GM18868 (cell line): ENCODE measurements around the gene TESK1.
A peak's percentile ranks its signal among the peaks of the same experiment; 100 is the strongest.
"Not testable (repeated sequence)": the region's sequence is repeated elsewhere in the genome, so short reads cannot be mapped to it uniquely, and the experiment has no call there.

Experiments used
- ATAC-seq: cut with Tn5 transposase; IDR thresholded peaks from one replicate; pipeline ENCODE4 v1.9.1; 2021; ENCODE audit warnings: mild to moderate bottlenecking, moderate library complexity; ENCODE audit not compliant: unreplicated experiment

Gene TESK1

GRCh38 chr9:35612843-35613242 is 7.8 kb downstream of the TESK1 start:
- ATAC-seq = no peak

- ATAC-seq = no peak
Measured at GRCh38 chr9:35615981-35616680, 11.1 kb downstream of the TESK1 start.

DNA sequence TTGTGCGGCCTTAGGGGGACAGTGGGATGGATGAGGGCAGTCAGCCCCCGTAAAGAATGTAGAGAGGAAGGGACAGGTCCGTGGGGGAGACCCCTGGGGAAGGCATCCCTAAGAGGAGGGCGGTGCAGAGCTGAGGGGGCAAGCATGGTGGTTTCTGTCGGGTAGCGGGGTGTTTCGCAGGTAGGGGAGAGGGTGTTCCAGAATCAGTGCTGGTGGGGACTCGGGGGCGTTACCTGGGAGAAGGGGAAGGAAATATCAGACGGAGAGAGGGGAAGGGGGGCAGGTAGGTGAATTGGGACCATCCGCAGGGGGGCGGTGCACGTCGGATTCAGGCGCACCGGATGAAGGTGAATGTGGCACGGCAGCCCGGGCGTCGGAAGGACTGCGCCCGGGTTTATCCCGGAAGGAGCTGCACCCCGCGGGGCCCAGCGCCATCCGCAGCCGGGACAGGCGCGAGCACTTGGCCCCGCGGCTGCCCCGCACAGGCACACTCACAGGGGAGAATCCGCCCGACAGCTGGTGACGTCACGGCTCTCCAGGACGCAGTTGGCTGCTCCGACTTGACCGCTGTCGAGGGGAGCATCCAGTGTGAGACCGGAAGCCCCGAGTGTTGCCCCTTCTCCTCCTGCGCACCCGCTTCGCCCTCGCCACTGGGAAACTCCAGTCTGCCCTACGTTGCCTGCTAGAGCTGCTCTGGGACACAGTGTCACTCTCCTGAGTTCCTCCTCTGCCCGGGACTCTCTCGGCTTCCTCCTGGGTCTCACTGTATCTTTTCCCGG is 11.8 kb downstream of the TESK1 start:
- peak; percentile 38 for ATAC-seq

GRCh38 chr9:35617548-35617947 is 12.5 kb downstream of the TESK1 start:
- no peak for ATAC-seq

GRCh38 chr9:35618325-35618727 is 13.3 kb downstream of the TESK1 start, which contains the start of gene CD72:
TSS of gene CD72 (minus strand) at chr9:35618413. CDS start at chr9:35618303, 110 bp downstream.
- no peak for ATAC-seq

GRCh38 chr9:35618854-35619799 is 14.1 kb downstream of the TESK1 start:
- ATAC-seq = peak; percentile 62

GRCh38 chr9:35619800-35620158 is 14.7 kb downstream of the TESK1 start:
- peak; percentile 50 for ATAC-seq

- no peak for ATAC-seq
Measured at GRCh38 chr9:35627575-35627974, 22.5 kb downstream of the TESK1 start.

DNA sequence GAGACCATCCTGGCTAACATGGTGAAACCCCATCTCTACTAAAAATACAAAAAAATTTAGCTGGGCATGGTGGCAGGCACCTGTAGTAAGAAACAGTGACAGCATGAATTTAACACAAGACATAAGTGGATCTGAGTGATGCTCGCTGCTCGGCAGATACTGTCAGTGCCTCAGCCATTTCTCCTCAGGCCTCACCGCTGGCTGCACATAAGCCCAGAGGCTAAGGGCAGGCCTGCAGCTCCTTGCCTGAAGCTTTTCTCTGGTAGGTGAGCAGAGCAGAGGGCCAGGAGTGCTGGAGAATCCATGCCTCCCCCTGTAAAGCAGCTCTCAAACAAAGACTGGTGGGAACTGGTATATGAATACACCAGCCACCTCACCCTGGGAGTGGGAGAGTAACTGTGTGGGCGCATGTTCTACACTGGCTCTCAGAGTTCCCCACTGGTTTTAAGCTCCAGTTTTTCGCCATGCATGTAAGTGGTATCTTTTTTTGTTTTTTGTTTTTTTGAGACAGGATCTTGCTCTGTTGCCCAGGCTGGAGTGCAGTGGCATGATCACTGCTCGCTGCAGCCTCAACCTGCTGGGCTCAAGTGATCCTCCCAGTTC is 23.4 kb downstream of the TESK1 start:
- ATAC-seq = no peak

DNA sequence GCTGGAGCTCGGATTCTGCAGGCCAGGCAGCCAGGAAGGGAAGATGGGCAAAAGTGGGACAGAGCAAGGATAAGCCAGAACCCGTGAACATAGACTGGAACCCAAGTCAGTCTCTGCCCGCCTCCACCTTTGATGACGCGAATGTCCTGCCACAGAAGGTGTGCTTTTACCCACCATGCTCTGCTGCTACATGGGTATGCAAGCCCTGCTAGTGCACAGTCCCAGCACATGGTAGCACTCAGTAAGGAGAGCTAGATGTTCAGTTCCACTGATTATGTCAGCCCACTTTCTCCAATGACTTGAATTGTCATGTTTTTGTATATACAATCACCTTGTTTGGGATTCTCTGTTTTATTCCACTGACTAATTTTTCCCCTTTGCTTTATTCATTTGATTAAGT is 24.5 kb downstream of the TESK1 start:
- no peak for ATAC-seq

- ATAC-seq = no peak
Measured at GRCh38 chr9:35635730-35636129, 30.7 kb downstream of the TESK1 start.

DNA sequence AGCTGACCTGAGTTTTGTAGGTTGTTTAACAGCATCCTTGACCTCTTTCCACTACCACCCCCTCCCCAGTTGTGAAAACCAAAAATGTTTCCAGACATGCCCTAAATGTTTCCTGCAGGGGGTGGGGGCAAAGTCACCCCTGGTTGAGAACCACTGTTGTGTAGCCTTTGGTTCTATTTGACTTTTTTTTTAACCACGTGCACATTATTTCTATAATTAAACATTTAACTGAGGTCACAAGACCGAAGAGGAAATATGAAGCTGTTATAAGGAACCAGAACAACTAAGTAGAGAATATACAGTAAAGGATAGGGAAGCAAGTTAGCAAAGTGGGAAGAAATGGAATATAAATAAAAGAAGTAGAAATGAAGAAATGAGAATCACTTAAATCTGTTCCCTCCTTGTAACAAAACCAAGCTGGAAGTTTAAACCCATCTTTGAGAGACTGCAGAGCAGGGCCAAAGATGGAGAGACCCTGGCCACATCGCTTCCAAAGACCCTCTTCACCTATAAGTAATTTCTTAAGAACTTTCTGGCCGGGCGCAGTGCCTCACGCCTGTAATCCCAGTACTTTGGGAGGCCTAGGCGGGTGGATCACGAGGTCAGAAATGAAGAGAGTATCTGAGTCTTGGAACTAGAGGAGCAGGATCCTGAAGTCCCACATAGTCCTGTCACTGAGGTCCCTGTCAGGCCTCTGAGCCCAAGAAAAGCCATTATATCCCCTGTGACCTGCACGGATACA is 31.2 kb downstream of the TESK1 start:
- ATAC-seq = no peak

DNA sequence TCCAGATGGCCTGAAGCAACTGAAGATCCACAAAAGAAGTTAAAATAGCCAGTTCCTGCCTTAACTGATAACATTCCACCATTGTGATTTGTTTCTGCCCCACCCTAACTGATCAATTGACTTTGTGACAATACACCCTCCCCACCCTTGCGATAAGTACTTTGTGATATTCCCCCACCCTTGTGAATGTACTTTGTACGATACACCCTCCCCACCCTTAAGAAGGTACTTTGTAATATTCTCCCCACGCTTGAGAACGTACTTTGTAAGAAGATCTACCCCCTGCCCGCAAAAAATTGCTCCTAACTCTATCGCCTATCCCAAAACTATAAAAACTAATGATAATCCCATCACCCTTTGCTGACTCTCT is 31.8 kb downstream of the TESK1 start:
- ATAC-seq = not testable (repeated sequence)

DNA sequence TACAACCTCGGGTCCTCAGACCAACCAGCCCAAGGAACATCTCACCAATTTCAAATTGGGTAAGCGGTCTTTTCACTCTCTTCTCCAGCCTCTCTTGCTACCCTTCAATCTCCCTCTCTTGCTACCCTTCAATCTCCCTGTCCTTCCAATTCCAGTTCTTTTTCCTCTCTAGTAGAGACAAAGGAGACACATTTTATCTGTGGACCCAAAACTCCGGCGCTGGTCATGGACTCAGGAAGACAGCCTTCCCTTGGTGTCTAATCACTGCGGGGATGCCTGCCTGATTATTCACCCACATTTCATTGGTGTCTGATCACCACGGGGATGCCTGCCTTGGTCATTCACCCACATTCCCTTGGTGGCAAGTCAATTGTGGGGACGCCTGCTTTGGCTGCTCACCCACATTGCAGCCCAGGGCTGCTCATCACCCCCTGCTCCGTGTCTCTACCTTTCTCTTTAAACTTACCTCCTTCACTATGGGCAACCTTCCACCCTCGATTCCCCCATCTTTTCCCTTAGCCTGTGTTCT is 32.4 kb downstream of the TESK1 start:
- not testable (repeated sequence) for ATAC-seq

GRCh38 chr9:35638751-35639150 is 33.7 kb downstream of the TESK1 start:
- not testable (repeated sequence) for ATAC-seq

DNA sequence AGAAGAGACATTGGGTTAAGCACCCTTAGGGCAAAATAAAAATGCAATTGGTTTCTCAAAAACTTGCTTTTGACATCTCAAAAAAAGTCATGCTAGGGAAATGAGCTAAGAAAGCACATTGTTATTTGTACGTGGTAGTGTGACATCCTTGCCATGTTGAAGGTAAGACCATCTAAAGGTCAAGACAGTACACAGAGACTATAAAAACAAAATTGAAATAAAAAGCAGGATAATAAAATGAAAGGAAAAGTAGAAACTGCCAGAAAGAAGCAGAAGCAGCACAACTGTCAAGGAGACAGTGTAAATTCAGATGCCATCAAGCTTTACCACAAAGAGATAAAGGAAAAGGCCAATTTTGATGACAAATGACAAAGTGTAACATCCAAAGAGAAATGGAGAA is 34.2 kb downstream of the TESK1 start:
- not testable (repeated sequence) for ATAC-seq

- no peak for ATAC-seq
Measured at GRCh38 chr9:35639631-35640030, 34.6 kb downstream of the TESK1 start.

GRCh38 chr9:35640431-35640830 is 35.4 kb downstream of the TESK1 start:
- ATAC-seq = not testable (repeated sequence)

DNA sequence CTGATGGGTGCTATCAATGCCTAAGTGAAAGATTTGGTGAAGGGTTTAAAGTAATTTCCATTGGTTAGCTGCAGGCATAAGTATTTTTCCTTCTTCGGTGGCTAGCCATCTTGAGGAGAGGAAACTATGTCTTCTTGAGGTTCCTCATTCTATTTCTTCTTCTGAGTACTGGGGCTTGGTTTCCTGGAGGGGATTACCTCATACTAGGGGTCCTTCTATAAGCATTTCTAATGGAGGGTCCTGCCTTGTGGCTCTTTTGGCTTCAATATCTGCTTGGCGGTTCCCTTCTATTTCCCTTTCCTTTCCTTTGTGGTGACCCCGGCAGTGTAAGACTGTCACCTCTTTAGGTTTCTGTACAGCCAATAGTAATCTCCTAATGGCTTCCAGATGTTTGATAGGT is 36.4 kb downstream of the TESK1 start:
- ATAC-seq = not testable (repeated sequence)

DNA sequence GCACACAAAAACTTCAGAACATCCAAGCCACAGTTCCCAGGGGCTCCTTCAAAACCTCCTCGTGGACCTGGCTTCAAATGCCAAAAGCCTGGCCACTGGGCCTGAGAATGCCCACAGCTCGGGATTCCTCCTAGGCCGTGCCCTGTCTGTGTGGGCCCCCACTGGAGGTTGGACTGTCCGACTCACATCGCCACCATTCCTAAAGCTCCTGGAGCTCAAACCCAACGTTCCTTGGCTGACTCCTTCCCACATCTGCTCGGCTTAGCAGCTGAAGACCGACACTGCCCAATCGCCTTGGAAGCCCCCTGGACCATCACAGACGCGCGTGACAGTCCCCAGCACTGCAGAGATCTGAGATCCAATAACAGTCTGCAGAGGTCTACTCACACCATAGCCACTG is 38.0 kb downstream of the TESK1 start:
- ATAC-seq = no peak
